ENCODE measurements around the gene CDH18. TPM values are rescaled to one million over a fixed set of nuclear protein-coding genes. Genes with fewer than 3 reads are reported as not detected.

CDH18 gene
- total and polyA plus RNA-seq, 2 of the 4 experiments (the other 2 are of a cell fraction): 0.24 to 1.1 TPM

GRCh38 chr5:19977099-19977498 is 10.9 kb downstream of the CDH18 start:
- no peak overlapping the region for H4K5ac ChIP-seq (ENCODE audit: low read depth, low read length)
- ChIA-PET CTCF (interaction anchor here (1.1 kb wide), 1 partner anchor 16 kb away, joined by 4 read pairs; no protein-coding TSS in a partner anchor), POLR2A (ENCODE audit: unreplicated experiment) (no interaction called here)
- no CpG with 5 or more reads among the region's 2 CpGs for WGBS, 2 experiments (ENCODE audit: extremely low coverage in 2 of 2, insufficient read length in 1 of 2)
- H3K27ac ChIP-seq (ENCODE audit: insufficient read depth, low read length): no peak overlapping the region
- H2AK9ac ChIP-seq (replicated peaks; ENCODE audit: low read depth, low read length, poor library complexity): no peak overlapping the region
- H3K9ac ChIP-seq (ENCODE audit: low read depth, low read length): no peak overlapping the region
- H3K9me1 ChIP-seq (ENCODE audit: insufficient read depth, low read length): no peaks in the 10 kb centered on the region
- TF ChIP-seq USF2 (IDR thresholded peaks at IDR 0.05; ENCODE audit: low read depth, low read length) (no peak), RFX5 (IDR thresholded peaks at IDR 0.05; ENCODE audit: low read depth, low read length) (no peak), MAZ (IDR thresholded peaks at IDR 0.05; ENCODE audit: borderline replicate concordance, low read depth, low read length) (no peak), MXI1 (IDR thresholded peaks at IDR 0.05; ENCODE audit: borderline replicate concordance, low read depth, low read length) (no peak), BHLHE40 (IDR thresholded peaks at IDR 0.05; ENCODE audit: low read depth, low read length) (no peak), SMC3 (IDR thresholded peaks at IDR 0.05; ENCODE audit: low read depth, low read length) (no peak), CHD1 (IDR thresholded peaks at IDR 0.05; ENCODE audit: low read depth, low read length) (no peak), ELK1 (IDR thresholded peaks at IDR 0.05; ENCODE audit: borderline replicate concordance, low read depth, low read length) (no peak)
- no peak overlapping the region for H2BK20ac ChIP-seq (ENCODE audit: low read depth, low read length)
- no peak overlapping the region for H3K4me3 ChIP-seq (ENCODE audit: insufficient read depth, low read depth, low read length)
- H2AFZ ChIP-seq (replicated peaks; ENCODE audit: low read length, poor library complexity): no peak overlapping the region
- H3K14ac ChIP-seq (replicated peaks; ENCODE audit: low read depth, low read length): no peak overlapping the region
- no peak overlapping the region for H3K18ac ChIP-seq (ENCODE audit: low read depth, low read length)
- H4K91ac ChIP-seq (ENCODE audit: insufficient read depth, low read depth, low read length): no peak overlapping the region
- H3K4me1 ChIP-seq (ENCODE audit: control insufficient read depth, insufficient read depth, low read length): no peaks in the 10 kb centered on the region
- H3K4ac ChIP-seq (ENCODE audit: low read depth, low read length): no peak overlapping the region
- H4K20me1 ChIP-seq (ENCODE audit: insufficient read depth, low read length): no peaks in the 10 kb centered on the region
- no peak overlapping the region for H3K4me2 ChIP-seq (ENCODE audit: low read depth, low read length)
- no peak overlapping the region for H4K8ac ChIP-seq (ENCODE audit: low read depth in 2 of 2, low read length in 2 of 2)
- H3K27me3 ChIP-seq (ENCODE audit: control insufficient read depth, insufficient read depth, low read length): no peaks in the 10 kb centered on the region
- no peaks in the 10 kb centered on the region for H3K9me3 ChIP-seq (ENCODE audit: control insufficient read depth, insufficient read depth, low read length)
- in situ Hi-C loops (cut with MboI; ENCODE audit: low sequenced_read_pairs): no loop called here
- no peaks in the 10 kb centered on the region for H3K36me3 ChIP-seq (ENCODE audit: control insufficient read depth, insufficient read depth, low read length)
- BruUV-seq (replicated peaks): no TSS peak
- H3K23ac ChIP-seq (ENCODE audit: low read depth, low read length): no peak overlapping the region
- no peak overlapping the region for H2BK120ac ChIP-seq (ENCODE audit: low read depth, low read length)
- no peak overlapping the region for H2BK5ac ChIP-seq (ENCODE audit: low read depth, low read length, poor library complexity, severe bottlenecking)
- no peaks in the 10 kb centered on the region for H3K79me1 ChIP-seq (ENCODE audit: low read depth in 1 of 2, low read length in 2 of 2)
- dilution Hi-C loops (cut with HindIII; ENCODE audit: low sequenced_read_pairs, unreplicated experiment): no loop called here
- intact Hi-C loops (cut with micrococcal nuclease): no loop called here
- DNase-seq (no peak), ATAC-seq (ENCODE audit: low read depth) (no peak)
- no peak overlapping the region for H2BK15ac ChIP-seq (ENCODE audit: low read depth, low read length)
- H2AK5ac ChIP-seq (ENCODE audit: low read depth, low read length): no peak overlapping the region
- H3K56ac ChIP-seq (ENCODE audit: extremely low read depth, insufficient read depth, low read length): no peak overlapping the region
